CD4-positive, alpha-beta T cell (primary cell): ENCODE results near the gene RAB11FIP2. TPM values are rescaled to one million over a fixed set of nuclear protein-coding genes. Genes with fewer than 3 reads are reported as not detected.
A peak's percentile ranks its signal among the peaks of the same experiment; 100 is the strongest.

ENCODE experiments used
- ATAC-seq: fragments of 200-7000 bp; cut with Tn5 transposase; one replicate; pipeline ENCODE4 v1.10.0; 2022; ENCODE audit warnings: mild to moderate bottlenecking; ENCODE audit not compliant: poor library complexity
- CTCF ChIA-PET: fragments of 350-600 bp; sonication (Branson Sonifier 250); formaldehyde crosslinking; loops from one replicate; lab custom pipeline; 2021; ENCODE audit warnings: antibody characterized with exemption, inconsistent platforms; lab: Charles Lee
- POLR2A ChIA-PET: fragments of 350-600 bp; sonication (Branson Sonifier 250); formaldehyde crosslinking; loops from one replicate; lab custom pipeline; 2021; ENCODE audit warnings: antibody characterized with exemption, inconsistent platforms; lab: Charles Lee
- DNase-seq, 14 experiments: peaks; one replicate each; pipeline ENCODE4 v3.0.0-alpha.2; 2013 to 2020; ENCODE audit warnings: mixed read lengths in 2 of 14
- H3K27ac ChIP-seq, 2 donors: one replicate each; pipeline versions ENCODE4 v1.5.1 to v1.7.0; 2013; ENCODE audit warnings: low read length in 2 of 2, low read depth in 1 of 2, mild to moderate bottlenecking in 1 of 2
- H3K27me3 ChIP-seq, 2 experiments: 1 replicate in 1 of 2; 2 replicates in 1 of 2; pipeline versions ENCODE4 v1.6.1 to v1.7.0; 2013; ENCODE audit warnings: low read length in 2 of 2, control low read depth in 1 of 2, mild to moderate bottlenecking in 1 of 2, moderate library complexity in 1 of 2; ENCODE audit not compliant: insufficient read depth in 2 of 2, control insufficient read depth in 1 of 2
- H3K36me3 ChIP-seq: one replicate; pipeline ENCODE4 v1.6.1; 2013; ENCODE audit warnings: low read length, control low read depth; ENCODE audit not compliant: insufficient read depth
- H3K4me1 ChIP-seq: one replicate; pipeline ENCODE4 v1.6.1; 2013; ENCODE audit warnings: low read length, control low read depth; ENCODE audit not compliant: insufficient read depth
- H3K4me3 ChIP-seq: one replicate; pipeline ENCODE4 v1.5.1; 2013; ENCODE audit warnings: mild to moderate bottlenecking, low read length, moderate library complexity
- H3K9me3 ChIP-seq, 2 experiments: 1 replicate in 1 of 2; 2 replicates in 1 of 2; pipeline versions ENCODE4 v1.6.1 to v1.7.0; 2013; ENCODE audit warnings: low read length in 2 of 2, mild to moderate bottlenecking in 2 of 2, control low read depth in 1 of 2, moderate library complexity in 1 of 2; ENCODE audit not compliant: control insufficient read depth in 1 of 2, insufficient read depth in 1 of 2
- H3K27ac Mint-ChIP-seq: one replicate; pipeline ENCODE4 v1.8.0; 2020; ENCODE audit warnings: mixed read lengths
- H3K27me3 Mint-ChIP-seq: one replicate; pipeline ENCODE4 v1.8.0; 2021; ENCODE audit warnings: mixed read lengths
- H3K36me3 Mint-ChIP-seq: one replicate; pipeline ENCODE4 v1.8.0; 2021; ENCODE audit warnings: low read depth, mixed read lengths
- H3K4me1 Mint-ChIP-seq: one replicate; pipeline ENCODE4 v1.8.0; 2021; ENCODE audit warnings: low read depth, mixed read lengths
- H3K4me3 Mint-ChIP-seq: one replicate; pipeline ENCODE4 v1.8.0; 2020; ENCODE audit warnings: mild to moderate bottlenecking, mixed read lengths
- H3K9me3 Mint-ChIP-seq: one replicate; pipeline ENCODE4 v1.8.0; 2020; ENCODE audit warnings: mixed read lengths
- CTCF ChIP-seq: fragments of 200-600 bp; IDR thresholded peaks from one replicate; pipeline ENCODE4 v1.8.0; 2022; ENCODE audit warnings: antibody characterized with exemption, mild to moderate bottlenecking
- intact Hi-C, 2 experiments: fragments of 100-400 bp; cut with DNase I in 1 of 2; cut with micrococcal nuclease in 1 of 2; formaldehyde crosslinking; loops; one replicate each; pipeline versions ENCODE4 v1.15.1 to v1.9.0; 2023 to 2025; cut with DNase I, micrococcal nuclease
- polyA plus RNA-seq, 2 donors: library from polyadenylated mRNA; unstranded; fragments of 120-200 nt; gene quantifications; one replicate each; pipeline ENCODE4 v1.2.1, GENCODE V29; 2013
- total RNA-seq, 174 experiments: library from RNA in 2 of 174; stranded (reverse) in 2 of 174; gene quantifications; one replicate each; pipeline ENCODE4 v1.2.3 and lab custom pipeline; 2021 to 2026

Gene RAB11FIP2
- 10 to 100 TPM; 35.6 to 37.7 TPM for total RNA-seq
- polyA plus RNA-seq (2013, experiment 1 of 2): 12.8 TPM
- polyA plus RNA-seq (2013, experiment 2 of 2): 15.4 TPM
- total RNA-seq (lab: John Stamatoyannopoulos, UW): 14.4 to 75.1 (median 40.5) reads per million in 172 experiments

- Histone ChIP-seq H3K9me3 (no peaks in the 10 kb centered on the region), H3K36me3 (no peaks in the 10 kb centered on the region), H3K27me3 (no peaks in the 10 kb centered on the region), H3K4me1 (peaks cover 13% of the 10 kb centered on the region), H3K27ac (peak within 1 kb of the TSS in 1 of 2 donors; percentile 60), H3K4me3 (peak within 1 kb of the TSS; percentile 79)
- ATAC-seq (peak; percentile 93), DNase-seq (peak; percentile 91 to 98 (median 95))
- H3K27ac Mint-ChIP-seq: peak within 1 kb of the TSS; percentile 79
- H3K4me1 Mint-ChIP-seq: peaks cover 51% of the 10 kb centered on the region
- H3K4me3 Mint-ChIP-seq: peak within 1 kb of the TSS; percentile 94
- H3K27me3 Mint-ChIP-seq: no peaks in the 10 kb centered on the region
- H3K36me3 Mint-ChIP-seq: no peaks in the 10 kb centered on the region
- no peak for TF ChIP-seq CTCF
- POLR2A ChIA-PET: interaction anchor here (0.5 to 1.0 kb wide), 2 partner anchors 12 to 633 kb away, joined by 3 read pairs; no protein-coding TSS in a partner anchor
- intact Hi-C loops: loop anchor here (1.0 to 10.0 kb wide), 7 partner anchors 296 to 1846 kb away; partner anchors contain the start of genes FAM204A (in 2 of the 2), INPP5F (in 1 of the 2), MCMBP (in 1 of the 2) and PDZD8 (in 1 of the 2)
- no peaks in the 10 kb centered on the region for H3K9me3 Mint-ChIP-seq
- CTCF ChIA-PET: no interaction called here
These were observed at the start of gene RAB11FIP2 for GRCh38 chr10:118046395-118047156. Gene RAB11FIP2, minus strand, starts transcription at chr10:118046941. Its CDS starts 778 bp downstream, at chr10:118046163.

- TF ChIP-seq CTCF: no peak
- Histone ChIP-seq H3K27ac (no peak overlapping the region), H3K4me1 (no peaks in the 10 kb centered on the region), H3K4me3 (no peak overlapping the region), H3K27me3 (no peaks in the 10 kb centered on the region), H3K36me3 (no peaks in the 10 kb centered on the region), H3K9me3 (no peaks in the 10 kb centered on the region)
- H3K36me3 Mint-ChIP-seq: no peaks in the 10 kb centered on the region
- no peak overlapping the region for H3K4me3 Mint-ChIP-seq
- H3K27me3 Mint-ChIP-seq: peaks cover 11% of the 10 kb centered on the region
- ChIA-PET POLR2A (no interaction called here), CTCF (no interaction called here)
- DNase-seq (no peak), ATAC-seq (no peak)
- no peaks in the 10 kb centered on the region for H3K4me1 Mint-ChIP-seq
- no peaks in the 10 kb centered on the region for H3K9me3 Mint-ChIP-seq
- H3K27ac Mint-ChIP-seq: no peak overlapping the region
- intact Hi-C loops: no loop called here
These were observed 49.3 kb upstream of the RAB11FIP2 start for GRCh38 chr10:118096022-118096421.

GRCh38 chr10:118092209-118092608 lies 45.5 kb upstream of the RAB11FIP2 start:
- no peaks in the 10 kb centered on the region for H3K9me3 Mint-ChIP-seq
- no peak overlapping the region for H3K27ac Mint-ChIP-seq
- intact Hi-C loops: no loop called here
- DNase-seq: no peak
- no peak for ATAC-seq
- Histone ChIP-seq H3K4me1 (no peaks in the 10 kb centered on the region), H3K36me3 (no peaks in the 10 kb centered on the region), H3K27me3 (peaks cover 0 to 5% of the 10 kb centered on the region in 2 experiments), H3K4me3 (no peak overlapping the region), H3K27ac (no peak overlapping the region), H3K9me3 (no peaks in the 10 kb centered on the region)
- TF ChIP-seq CTCF: no peak
- POLR2A ChIA-PET: no interaction called here
- H3K36me3 Mint-ChIP-seq: no peaks in the 10 kb centered on the region
- no peaks in the 10 kb centered on the region for H3K4me1 Mint-ChIP-seq
- peaks cover 15% of the 10 kb centered on the region for H3K27me3 Mint-ChIP-seq
- CTCF ChIA-PET: no interaction called here
- H3K4me3 Mint-ChIP-seq: no peak overlapping the region
